ENCODE results near the gene FAIM.
"Not testable (repeated sequence)": the region's sequence is repeated elsewhere in the genome, so short reads cannot be mapped to it uniquely, and the experiment has no call there.

DNA sequence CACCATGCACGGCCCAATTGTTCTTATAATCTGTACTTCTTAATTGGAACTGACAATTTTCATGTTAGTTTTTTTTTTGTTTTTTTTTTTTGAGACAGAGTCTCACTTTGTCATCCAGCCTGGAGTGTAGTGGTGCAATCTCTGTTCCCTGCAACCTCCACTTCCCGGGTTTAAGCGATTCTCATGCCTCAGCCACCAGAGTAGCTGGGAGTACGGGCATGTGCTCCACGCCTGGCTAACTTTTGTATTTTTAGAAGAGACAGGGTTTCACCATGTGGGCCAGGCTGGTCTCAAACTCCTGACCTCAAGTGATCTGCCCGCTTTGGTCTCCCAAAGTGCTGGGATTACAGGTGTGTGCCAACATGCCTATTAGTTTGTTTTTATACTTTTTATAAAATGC, 72.4 kb downstream of the FAIM start:
- TF ChIP-seq, protein P1, sequence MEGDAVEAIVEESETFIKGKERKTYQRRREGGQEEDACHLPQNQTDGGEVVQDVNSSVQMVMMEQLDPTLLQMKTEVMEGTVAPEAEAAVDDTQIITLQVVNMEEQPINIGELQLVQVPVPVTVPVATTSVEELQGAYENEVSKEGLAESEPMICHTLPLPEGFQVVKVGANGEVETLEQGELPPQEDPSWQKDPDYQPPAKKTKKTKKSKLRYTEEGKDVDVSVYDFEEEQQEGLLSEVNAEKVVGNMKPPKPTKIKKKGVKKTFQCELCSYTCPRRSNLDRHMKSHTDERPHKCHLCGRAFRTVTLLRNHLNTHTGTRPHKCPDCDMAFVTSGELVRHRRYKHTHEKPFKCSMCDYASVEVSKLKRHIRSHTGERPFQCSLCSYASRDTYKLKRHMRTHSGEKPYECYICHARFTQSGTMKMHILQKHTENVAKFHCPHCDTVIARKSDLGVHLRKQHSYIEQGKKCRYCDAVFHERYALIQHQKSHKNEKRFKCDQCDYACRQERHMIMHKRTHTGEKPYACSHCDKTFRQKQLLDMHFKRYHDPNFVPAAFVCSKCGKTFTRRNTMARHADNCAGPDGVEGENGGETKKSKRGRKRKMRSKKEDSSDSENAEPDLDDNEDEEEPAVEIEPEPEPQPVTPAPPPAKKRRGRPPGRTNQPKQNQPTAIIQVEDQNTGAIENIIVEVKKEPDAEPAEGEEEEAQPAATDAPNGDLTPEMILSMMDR (conservative IDR thresholded peaks at IDR 0.05; ENCODE audit: low read length), result not testable (repeated sequence)
- not testable (repeated sequence) for TF ChIP-seq EZH2phosphoT487 (IDR thresholded peaks at IDR 0.05; ENCODE audit: borderline replicate concordance, low read depth, low read length)
